Skeletal muscle tissue (tissue), 4 donors: ENCODE data around the gene CASKIN2. TPM values are rescaled to one million over a fixed set of nuclear protein-coding genes. Genes with fewer than 3 reads are reported as not detected.
A peak's percentile ranks its signal among the peaks of the same experiment; 100 is the strongest.
"Not testable (repeated sequence)": the region's sequence is repeated elsewhere in the genome, so short reads cannot be mapped to it uniquely, and the experiment has no call there.

Experiments
- H3K27ac ChIP-seq: one replicate; pipeline ENCODE4 v1.7.0; 2013; ENCODE audit warnings: mild to moderate bottlenecking, low read depth, low read length, inconsistent platforms
- H3K27me3 ChIP-seq, 3 donors: one replicate each; pipeline ENCODE4 v1.7.0; 2013; ENCODE audit warnings: low read length in 3 of 3; ENCODE audit not compliant: control insufficient read depth in 3 of 3, insufficient read depth in 3 of 3
- H3K36me3 ChIP-seq, 3 donors: one replicate each; pipeline ENCODE4 v1.7.0; 2013; ENCODE audit warnings: low read length in 3 of 3; ENCODE audit not compliant: control insufficient read depth in 3 of 3, insufficient read depth in 3 of 3
- H3K4me1 ChIP-seq, 3 donors: one replicate each; pipeline ENCODE4 v1.7.0; 2013; ENCODE audit warnings: low read length in 3 of 3, mild to moderate bottlenecking in 3 of 3; ENCODE audit not compliant: control insufficient read depth in 3 of 3, insufficient read depth in 3 of 3
- H3K4me3 ChIP-seq, 3 donors: one replicate each; pipeline ENCODE4 v1.7.0; 2013; ENCODE audit warnings: low read length in 3 of 3
- H3K9ac ChIP-seq, 3 donors: one replicate each; pipeline ENCODE4 v1.7.0; 2013; ENCODE audit warnings: low read length in 3 of 3, mild to moderate bottlenecking in 3 of 3, moderate library complexity in 2 of 3, low read depth in 1 of 3
- H3K9me3 ChIP-seq, 3 donors: one replicate each; pipeline ENCODE4 v1.7.0; 2013; ENCODE audit warnings: low read length in 3 of 3; ENCODE audit not compliant: control insufficient read depth in 3 of 3
- total RNA-seq: library from RNA; depleted of rRNA; stranded (reverse); fragments of >200 nt; gene quantifications from one replicate; pipeline ENCODE4 v1.2.3, GENCODE V29; 2014
- donor health status: Osteomylitis.

The CASKIN2 gene
- total RNA-seq, 1 donor from 2014 or later, result 8.9 TPM

DNA sequence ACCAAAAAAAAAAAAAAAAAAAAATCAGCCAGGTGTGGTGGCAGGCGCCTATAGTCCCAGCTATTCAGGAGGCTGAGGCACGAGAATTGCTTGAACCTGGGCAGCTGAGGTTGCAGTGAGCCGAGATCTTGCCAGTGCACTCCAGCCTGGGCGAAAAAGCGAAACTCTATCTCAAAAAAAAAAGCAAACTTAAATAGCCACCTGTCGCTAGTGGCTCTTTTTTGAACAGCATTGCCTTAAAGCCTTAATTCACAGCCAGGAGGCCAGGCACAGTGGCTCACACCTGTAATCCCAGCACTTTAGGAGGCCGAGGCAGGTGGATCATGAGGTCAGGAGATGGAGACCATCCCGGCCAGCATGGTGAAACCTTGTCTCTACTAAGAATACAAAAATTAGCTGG is 5.1 kb upstream of the CASKIN2 start:
- Histone ChIP-seq H3K4me1 (peaks cover 12 to 18% (median 16%) of the 10 kb centered on the region in 3 donors), H3K36me3 (peaks cover 15 to 16% (median 16%) of the 10 kb centered on the region in 3 donors)
- not testable (repeated sequence) for H3K27ac ChIP-seq, H3K4me3 ChIP-seq, H3K9me3 ChIP-seq, H3K27me3 ChIP-seq, H3K9ac ChIP-seq

DNA sequence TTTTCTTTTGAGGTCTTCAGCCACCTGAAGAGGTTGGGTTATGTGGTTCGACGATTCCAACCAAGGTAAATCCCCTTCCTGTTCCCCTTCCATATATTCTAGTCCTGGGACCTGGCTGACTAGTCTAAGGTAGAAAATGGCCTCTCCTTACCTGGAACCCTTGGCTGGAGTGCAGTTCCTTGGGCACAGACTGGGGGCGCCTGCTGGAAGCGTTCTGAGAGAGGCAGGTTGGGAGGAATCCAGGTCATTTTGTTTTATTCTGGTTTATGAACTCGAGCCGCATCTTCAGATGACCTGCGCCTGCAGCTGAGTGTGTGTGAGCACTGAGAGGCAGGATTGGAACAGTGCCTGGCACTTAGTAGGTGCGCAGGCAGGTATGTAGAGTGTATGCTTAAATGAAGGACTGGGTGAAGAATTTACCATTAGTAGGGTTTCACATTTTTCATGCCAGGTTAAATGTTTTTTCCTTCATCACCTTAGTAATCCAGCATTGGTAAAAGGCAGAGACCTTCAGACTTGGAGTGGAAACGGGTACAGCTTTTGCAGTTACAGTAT is 3.7 kb upstream of the CASKIN2 start:
- Histone ChIP-seq H3K9ac (no peak overlapping the region), H3K36me3 (peaks cover 16% of the 10 kb centered on the region in 3 donors), H3K27me3 (no peaks in the 10 kb centered on the region), H3K9me3 (no peaks in the 10 kb centered on the region), H3K27ac (no peak overlapping the region), H3K4me1 (peaks cover 13 to 26% (median 23%) of the 10 kb centered on the region in 3 donors), H3K4me3 (no peak overlapping the region)

DNA sequence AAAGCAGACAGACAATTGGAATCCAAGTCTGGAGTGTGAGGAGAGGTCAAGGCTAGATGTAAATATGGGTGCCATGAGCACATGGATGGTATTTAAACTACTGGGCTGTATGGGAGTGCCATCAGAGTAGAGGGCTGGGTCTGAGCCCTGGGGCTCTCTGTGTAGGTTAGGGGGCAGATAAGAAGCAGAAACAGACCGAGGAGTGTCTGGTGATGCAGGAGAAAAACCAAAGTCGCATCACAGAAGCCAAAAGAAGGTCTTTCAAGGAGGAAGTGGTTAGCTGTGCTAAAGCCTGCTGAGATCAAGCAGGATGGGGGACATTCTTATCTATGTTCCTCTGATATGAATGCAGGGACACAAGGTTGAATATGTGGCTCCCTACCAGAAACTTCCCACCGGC is 2.9 kb upstream of the CASKIN2 start:
- Histone ChIP-seq H3K4me1 (peaks cover 22 to 34% (median 32%) of the 10 kb centered on the region in 3 donors), H3K36me3 (peaks cover 16 to 24% (median 19%) of the 10 kb centered on the region in 3 donors), H3K9ac (no peak overlapping the region), H3K4me3 (no peak overlapping the region), H3K9me3 (no peaks in the 10 kb centered on the region), H3K27ac (no peak overlapping the region), H3K27me3 (no peaks in the 10 kb centered on the region)

DNA sequence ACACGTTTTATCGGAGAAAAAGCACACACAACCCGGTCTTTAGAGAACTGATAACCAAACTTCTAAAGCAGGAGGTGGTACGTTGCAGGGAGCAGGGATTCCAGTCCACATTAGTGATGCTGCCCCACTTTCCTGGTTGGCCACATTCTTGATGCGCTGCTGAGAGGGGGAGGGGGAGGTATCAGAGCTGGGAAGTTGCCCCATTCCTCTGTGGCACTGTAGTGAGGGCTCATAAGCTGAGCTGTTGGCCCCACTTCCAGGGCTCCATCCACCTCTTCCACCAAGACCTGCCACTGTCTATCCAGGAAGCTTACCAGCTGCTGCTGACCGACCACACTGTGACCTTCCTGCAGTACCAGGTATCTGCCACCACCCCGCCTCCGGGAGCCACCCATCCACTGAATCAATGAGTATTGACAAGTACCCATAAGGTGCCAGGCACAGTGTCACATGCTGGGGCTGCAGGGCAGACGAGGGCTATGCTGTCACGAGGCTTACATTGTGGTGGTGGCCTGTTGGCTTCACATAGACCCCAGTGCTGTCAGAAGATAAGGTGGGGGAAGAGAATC is 2.0 kb upstream of the CASKIN2 start:
- peak overlapping the region in 2 of 3 donors; percentile 62 to 79 for H3K9ac ChIP-seq
- no peaks in the 10 kb centered on the region for H3K9me3 ChIP-seq
- H3K27ac ChIP-seq, result no peak overlapping the region
- H3K4me1 ChIP-seq, result peaks cover 28 to 42% (median 40%) of the 10 kb centered on the region in 3 donors
- peaks cover 16 to 25% (median 19%) of the 10 kb centered on the region in 3 donors for H3K36me3 ChIP-seq
- H3K4me3 ChIP-seq, result peak overlapping the region; percentile 65 to 88 (median 73)
- H3K27me3 ChIP-seq, result no peaks in the 10 kb centered on the region

DNA sequence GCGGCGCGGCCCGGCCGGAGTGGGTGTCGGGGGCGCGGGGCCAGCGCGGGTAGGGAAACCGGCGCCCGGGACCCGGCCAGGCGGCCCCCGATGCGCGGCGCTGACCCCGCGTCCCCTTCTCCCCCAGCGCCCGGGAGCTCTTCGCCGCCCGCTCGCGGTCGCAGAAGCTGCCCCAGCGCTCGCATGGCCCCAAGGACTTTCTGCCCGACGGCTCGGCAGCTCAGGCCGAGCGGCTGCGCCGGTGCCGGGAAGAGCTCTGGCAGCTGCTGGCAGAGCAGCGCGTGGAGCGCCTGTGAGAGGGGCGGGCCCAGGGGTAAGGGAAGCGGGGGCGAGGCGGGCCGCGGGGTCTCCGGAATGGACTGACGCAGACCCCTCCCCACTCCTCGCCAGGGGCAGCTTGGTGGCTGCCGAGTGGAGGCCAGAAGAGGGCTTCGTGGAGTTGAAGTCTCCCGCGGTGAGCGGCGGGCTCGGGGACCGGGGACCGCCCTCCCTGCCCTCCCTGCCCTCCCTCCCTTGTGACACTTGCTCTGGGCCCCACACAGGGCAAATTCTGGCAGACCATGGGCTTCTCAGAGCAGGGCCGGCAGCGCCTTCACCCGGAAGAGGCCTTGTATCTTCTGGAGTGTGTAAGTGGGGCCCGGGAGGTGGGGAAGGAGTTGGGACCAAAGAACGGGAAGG is 1.4 kb upstream of the CASKIN2 start:
- Histone ChIP-seq H3K27me3 (no peaks in the 10 kb centered on the region), H3K27ac (no peak overlapping the region), H3K9me3 (no peaks in the 10 kb centered on the region), H3K4me1 (peaks cover 35 to 49% (median 46%) of the 10 kb centered on the region in 3 donors), H3K4me3 (peak overlapping the region; percentile 65 to 88 (median 73)), H3K9ac (peak overlapping the region in 2 of 3 donors; percentile 62 to 79), H3K36me3 (peaks cover 19 to 24% (median 19%) of the 10 kb centered on the region in 3 donors)

DNA sequence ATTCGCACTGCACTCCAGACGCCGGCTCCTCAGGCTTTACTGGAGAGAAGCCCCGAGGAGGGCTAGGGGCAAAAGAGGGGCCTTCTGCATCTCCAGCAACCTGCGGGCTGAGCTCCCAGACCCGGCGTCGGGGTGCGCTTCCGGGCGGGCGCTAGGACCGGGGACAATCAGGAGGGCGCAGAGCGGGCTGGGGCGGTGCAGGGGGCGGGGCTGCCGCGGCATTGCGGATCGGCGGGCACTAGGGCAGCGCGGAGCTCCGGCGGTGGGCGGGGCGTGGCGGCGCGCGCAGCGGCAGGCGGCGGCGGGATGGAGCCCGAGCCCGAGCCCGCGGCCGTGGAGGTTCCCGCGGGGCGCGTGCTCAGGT is 900 bp upstream of the CASKIN2 start, which contains the start of gene TSEN54:
TSEN54 (plus strand) TSS at position 274 of the 364 bp plus-strand sequence; CDS start at position 307, 33 bp downstream.
- peaks cover 40 to 53% (median 52%) of the 10 kb centered on the region in 3 donors for H3K4me1 ChIP-seq
- H3K9me3 ChIP-seq, result no peaks in the 10 kb centered on the region
- peaks cover 19 to 24% (median 20%) of the 10 kb centered on the region in 3 donors for H3K36me3 ChIP-seq
- peak within 1 kb of the TSS; percentile 10 to 90 (median 87) for H3K9ac ChIP-seq
- peak within 1 kb of the TSS; percentile 91 for H3K27ac ChIP-seq
- peak within 1 kb of the TSS; percentile 85 to 88 (median 88) for H3K4me3 ChIP-seq
- no peaks in the 10 kb centered on the region for H3K27me3 ChIP-seq

DNA sequence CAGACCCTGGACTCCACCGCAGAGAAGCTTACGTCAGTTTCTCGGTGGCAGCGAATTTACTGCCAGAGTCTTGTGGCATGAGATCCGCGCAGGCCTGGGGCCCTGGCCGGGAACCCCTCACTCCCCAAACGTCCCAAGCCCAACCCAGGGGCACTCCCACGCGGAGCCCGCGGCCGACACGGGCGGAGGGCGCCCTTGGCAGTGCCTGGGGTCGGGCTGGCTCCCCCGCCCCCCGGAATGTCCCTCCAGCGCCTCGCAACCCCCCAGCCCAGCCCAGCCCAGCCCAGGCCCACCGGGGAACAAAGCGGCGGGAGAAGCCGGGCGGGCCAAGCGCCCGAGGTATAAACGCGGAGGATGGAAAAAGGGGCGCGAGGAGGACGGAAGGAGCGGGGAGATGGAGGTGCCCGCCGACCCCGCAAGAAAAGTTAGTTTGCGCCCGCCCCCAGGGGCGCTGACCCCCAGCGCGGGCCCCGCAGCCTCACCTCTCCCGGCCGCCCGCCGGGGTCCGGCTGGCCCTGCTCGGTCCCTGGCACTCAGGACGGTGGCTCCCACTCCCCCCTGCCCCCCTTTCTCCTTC is 330 bp downstream of the CASKIN2 start:
- Histone ChIP-seq H3K4me1 (peaks cover 43 to 62% (median 59%) of the 10 kb centered on the region in 3 donors), H3K27me3 (no peaks in the 10 kb centered on the region), H3K36me3 (peaks cover 16 to 25% (median 21%) of the 10 kb centered on the region in 3 donors), H3K4me3 (peak overlapping the region; percentile 82 to 88 (median 85)), H3K27ac (peak overlapping the region; percentile 91), H3K9ac (peak overlapping the region; percentile 87 to 90 (median 87)), H3K9me3 (no peaks in the 10 kb centered on the region)

DNA sequence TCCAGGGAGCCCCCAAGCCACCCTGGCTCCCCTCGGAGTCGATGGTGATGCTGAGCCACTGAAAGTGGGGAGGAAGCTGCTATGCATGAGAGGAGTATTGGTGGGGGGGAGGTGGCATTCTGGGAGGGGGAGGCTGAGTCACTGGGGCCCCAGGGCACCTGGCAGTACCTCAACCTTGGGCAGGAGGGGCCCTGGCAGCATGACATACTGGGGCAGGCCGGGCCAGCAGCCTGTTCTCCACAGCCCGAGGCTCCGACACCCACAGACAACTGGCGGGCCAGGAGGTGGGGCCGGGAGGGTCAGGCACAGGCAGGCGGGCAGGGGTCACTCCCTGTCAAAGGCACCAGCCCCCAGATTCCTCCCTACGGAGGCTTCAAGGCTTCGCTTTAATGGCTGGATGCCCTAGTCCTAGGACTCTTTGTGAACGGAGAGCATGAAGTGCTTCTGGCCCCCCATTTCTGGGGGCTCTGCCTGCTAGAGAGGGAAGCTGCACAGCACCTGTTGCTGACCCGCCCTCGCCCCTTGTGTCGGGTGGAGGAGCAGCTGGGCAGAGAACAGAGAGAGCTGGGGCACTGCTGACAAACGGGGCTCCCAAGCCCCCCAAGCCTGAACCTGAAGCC is 928 bp downstream of the CASKIN2 start:
- Histone ChIP-seq H3K9ac (peak overlapping the region; percentile 87 to 90 (median 87)), H3K27ac (peak overlapping the region; percentile 91), H3K4me1 (peaks cover 48 to 68% (median 62%) of the 10 kb centered on the region in 3 donors), H3K4me3 (peak overlapping the region; percentile 82 to 88 (median 85)), H3K27me3 (no peaks in the 10 kb centered on the region), H3K36me3 (peaks cover 11 to 25% (median 20%) of the 10 kb centered on the region in 3 donors), H3K9me3 (no peaks in the 10 kb centered on the region)

DNA sequence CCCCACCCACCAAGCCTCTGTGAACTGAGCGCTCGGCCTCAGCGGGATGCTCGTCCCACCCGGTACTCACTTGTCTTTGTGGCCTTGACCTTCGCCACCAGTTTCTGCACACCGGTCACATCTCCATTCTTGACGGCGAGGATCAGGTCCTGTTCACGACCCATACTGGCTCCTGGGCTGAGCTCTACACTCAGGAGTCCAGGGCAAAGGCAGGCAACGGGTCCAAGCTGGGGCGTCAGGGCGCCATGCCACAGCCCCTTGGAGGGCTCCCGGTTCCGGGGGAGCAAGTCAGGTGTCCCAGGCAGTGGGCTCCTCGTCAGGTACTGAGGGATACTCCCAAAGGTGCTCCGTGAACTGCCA is 1.7 kb downstream of the CASKIN2 start:
- Histone ChIP-seq H3K4me1 (peaks cover 56 to 76% (median 70%) of the 10 kb centered on the region in 3 donors), H3K27ac (peak overlapping the region; percentile 91), H3K27me3 (no peaks in the 10 kb centered on the region), H3K36me3 (peaks cover 8 to 24% (median 14%) of the 10 kb centered on the region in 3 donors), H3K9me3 (no peaks in the 10 kb centered on the region), H3K9ac (peak overlapping the region; percentile 87 to 90 (median 87)), H3K4me3 (peak overlapping the region; percentile 82 to 88 (median 85))
